Measurements from ENCODE around the gene PDXK.

PDXK gene

DNA sequence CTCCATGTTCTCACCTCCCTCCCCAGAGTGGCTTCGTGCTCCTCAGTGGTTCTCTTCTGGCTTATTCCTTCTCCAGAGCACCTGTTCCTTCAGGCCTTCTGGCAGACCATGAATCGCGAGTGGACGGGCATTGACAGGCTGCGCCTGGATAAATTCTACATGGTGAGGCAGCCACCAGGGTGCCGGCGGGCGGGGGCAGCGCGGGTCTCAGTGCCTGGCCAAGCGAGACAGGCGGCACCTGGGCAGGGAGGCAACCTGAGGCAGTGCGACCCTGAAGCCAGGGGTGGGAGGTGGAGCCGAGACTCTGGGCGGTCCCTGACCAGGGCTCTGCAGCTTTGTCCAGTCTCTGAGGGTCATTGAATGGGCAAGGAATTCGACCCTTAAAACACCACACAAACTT, 74.3 kb downstream of the PDXK start:
- no peak for DNase-seq (ENCODE audit: low read depth)
- no peak overlapping the region for H3K4me3 ChIP-seq (ENCODE audit: low read length)
- TF ChIP-seq, protein P1, sequence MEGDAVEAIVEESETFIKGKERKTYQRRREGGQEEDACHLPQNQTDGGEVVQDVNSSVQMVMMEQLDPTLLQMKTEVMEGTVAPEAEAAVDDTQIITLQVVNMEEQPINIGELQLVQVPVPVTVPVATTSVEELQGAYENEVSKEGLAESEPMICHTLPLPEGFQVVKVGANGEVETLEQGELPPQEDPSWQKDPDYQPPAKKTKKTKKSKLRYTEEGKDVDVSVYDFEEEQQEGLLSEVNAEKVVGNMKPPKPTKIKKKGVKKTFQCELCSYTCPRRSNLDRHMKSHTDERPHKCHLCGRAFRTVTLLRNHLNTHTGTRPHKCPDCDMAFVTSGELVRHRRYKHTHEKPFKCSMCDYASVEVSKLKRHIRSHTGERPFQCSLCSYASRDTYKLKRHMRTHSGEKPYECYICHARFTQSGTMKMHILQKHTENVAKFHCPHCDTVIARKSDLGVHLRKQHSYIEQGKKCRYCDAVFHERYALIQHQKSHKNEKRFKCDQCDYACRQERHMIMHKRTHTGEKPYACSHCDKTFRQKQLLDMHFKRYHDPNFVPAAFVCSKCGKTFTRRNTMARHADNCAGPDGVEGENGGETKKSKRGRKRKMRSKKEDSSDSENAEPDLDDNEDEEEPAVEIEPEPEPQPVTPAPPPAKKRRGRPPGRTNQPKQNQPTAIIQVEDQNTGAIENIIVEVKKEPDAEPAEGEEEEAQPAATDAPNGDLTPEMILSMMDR (IDR thresholded peaks at IDR 0.05; ENCODE audit: insufficient read depth, low read depth, low read length, missing control alignments) = no peak

DNA sequence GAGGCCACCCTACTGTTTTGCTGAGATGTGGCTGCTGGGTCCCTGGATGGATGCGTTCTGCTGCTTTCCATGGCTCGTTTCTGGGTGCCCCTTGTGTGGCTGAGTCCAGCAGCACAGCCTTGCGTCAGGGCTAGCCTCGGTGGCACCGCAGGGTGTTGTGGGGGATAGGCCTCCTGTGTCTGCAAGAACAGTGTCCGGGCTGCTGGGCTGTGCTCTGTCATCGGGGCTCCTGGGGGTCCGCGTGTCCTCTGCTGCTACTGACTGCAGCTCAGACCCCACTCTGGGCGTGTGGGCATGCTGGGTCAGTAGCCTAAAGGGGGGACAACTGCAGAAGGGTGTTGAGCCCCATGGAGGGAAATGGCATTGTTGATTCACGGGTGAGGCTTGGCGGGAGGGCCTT, 75.4 kb downstream of the PDXK start:
- TF ChIP-seq, protein P1 (IDR thresholded peaks at IDR 0.05; ENCODE audit: insufficient read depth, low read depth, low read length, missing control alignments) = no peak
- no peak overlapping the region for H3K4me3 ChIP-seq (ENCODE audit: low read length)
- no peak for DNase-seq (ENCODE audit: low read depth)

DNA sequence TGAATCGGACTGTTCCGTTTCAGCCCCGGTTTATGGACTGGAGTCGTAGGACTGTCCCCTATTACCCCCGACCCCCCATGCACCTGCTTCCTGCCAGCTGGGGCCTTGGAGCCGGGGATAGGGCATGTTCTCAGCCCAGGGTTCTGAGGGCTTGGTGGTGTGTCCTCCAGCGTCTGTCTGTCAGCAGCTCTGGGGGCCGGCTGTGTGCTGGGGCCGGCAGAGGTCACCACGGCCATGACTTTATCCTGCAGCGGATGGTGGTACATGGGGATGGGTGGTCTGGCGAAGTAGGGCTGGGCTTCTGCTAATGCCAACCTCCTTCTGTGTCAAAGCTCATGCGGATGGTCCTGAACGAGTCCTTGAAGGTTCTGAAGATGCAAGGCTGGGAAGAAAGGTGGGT, 75.9 kb downstream of the PDXK start:
- TF ChIP-seq, protein P1 (IDR thresholded peaks at IDR 0.05; ENCODE audit: insufficient read depth, low read depth, low read length, missing control alignments) = no peak
- no peak overlapping the region for H3K4me3 ChIP-seq (ENCODE audit: low read length)
- DNase-seq (ENCODE audit: low read depth) = no peak

DNA sequence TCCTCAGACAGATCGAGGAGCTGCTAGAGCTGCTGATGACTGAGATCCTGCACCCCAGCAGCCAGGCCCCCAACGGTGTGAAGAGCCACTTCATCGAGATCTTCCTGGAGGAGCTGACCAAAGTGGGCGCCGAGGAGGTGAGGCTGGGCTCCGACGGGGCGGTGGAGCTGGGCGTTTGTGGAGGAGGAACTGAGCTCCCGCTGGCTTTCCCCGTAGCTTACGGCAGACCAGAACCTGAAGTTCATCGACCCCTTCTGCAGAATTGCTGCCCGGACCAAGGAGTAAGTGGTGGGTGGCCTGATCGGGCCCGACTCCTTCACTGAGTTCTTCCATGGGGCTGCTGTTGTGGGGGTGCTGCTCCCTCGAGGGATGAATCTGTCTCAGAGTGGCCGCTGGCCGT, 78.5 kb downstream of the PDXK start:
- DNase-seq (ENCODE audit: low read depth) = no peak
- TF ChIP-seq, protein P1 (IDR thresholded peaks at IDR 0.05; ENCODE audit: insufficient read depth, low read depth, low read length, missing control alignments) = no peak
- H3K4me3 ChIP-seq (ENCODE audit: low read length) = no peak overlapping the region

DNA sequence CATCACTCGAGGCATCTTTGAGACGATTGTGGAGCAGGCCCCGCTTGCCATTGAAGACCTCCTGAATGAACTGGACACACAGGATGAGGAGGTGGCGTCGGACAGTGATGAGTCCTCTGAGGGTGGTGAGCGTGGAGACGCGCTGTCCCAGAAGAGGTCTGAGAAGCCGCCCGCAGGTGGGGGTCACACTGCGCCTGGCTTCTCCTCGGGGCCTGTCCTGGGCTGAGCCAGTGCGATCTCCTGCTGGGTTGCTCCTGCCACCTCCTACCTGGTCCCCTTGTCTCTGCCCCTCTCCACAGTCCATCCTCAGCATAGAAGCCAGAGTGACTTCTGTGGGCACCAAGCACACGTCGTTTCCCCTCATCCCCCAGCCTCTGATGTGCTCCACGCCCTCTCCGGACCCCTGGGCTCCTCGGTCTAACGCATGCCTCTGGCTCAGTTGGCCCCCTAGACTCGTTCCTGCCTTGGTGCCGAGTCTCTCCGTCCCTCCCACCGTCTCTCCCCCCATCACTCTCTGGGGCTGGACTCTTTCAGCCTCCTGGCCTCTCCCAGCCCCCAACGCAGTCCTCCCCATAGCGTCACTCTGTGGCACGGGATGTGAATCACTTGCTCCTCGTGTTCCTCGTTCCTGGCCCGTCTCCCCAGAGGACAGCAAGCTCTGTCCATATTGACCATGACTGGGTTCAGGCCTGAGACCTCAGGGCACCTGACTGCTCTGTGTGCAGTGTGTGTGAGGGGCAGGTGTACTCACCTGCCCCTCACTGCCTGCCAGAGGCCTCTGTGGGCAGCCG, 79.2 kb downstream of the PDXK start:
- DNase-seq (ENCODE audit: low read depth) = no peak
- H3K4me3 ChIP-seq (ENCODE audit: low read length) = no peak overlapping the region
- TF ChIP-seq, protein P1 (IDR thresholded peaks at IDR 0.05; ENCODE audit: insufficient read depth, low read depth, low read length, missing control alignments) = no peak

DNA sequence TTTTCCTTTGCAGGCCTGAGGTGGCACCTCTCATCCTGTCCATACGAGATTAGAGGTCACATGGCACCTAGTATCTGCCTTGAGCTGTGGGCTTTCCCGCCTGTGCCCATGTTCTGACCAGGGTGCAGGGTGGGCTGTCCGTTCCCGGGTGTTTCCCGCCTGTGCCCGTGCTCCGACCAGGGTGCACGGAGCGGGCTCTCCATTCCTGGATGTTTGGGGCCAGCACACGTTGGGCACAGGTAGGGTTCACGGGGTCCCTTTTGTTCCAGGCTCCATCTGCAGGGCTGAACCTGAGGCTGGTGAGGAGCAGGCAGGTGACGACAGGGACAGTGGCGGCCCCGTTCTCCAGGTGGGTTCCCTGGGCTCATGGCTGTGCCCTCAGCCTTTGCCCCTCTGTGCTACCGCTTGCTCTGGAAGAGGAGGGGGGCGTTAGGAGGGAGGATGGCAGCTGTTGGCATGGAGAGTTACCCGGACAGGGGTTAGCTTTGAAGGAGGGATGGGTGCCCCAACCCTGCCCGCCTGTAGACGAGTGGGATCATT, 80.4 kb downstream of the PDXK start:
- TF ChIP-seq, protein P1 (IDR thresholded peaks at IDR 0.05; ENCODE audit: insufficient read depth, low read depth, low read length, missing control alignments) = no peak
- DNase-seq (ENCODE audit: low read depth) = no peak
- H3K4me3 ChIP-seq (ENCODE audit: low read length) = no peak overlapping the region

DNA sequence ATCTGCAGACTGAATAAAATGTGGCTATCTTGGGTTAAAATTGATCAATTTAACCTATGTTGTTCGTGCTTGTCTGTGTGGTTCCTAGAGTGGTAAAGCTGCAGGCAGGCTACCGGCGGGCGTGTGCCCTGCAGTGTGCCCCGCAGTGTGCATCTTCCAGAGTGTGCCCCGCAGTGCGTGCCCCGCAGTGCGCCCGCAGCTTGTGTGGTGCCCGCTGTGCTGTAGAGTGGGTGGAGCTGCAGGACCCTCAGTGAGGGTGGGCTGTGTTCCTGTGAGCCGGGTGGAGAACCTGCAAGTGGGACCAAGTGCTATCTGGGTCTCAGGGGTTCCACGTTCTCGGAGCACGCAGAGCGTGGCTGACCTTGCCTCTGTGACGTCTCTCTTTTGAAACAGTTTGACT, 81.2 kb downstream of the PDXK start:
- DNase-seq (ENCODE audit: low read depth) = no peak
- no peak overlapping the region for H3K4me3 ChIP-seq (ENCODE audit: low read length)
- TF ChIP-seq, protein P1 (IDR thresholded peaks at IDR 0.05; ENCODE audit: insufficient read depth, low read depth, low read length, missing control alignments) = no peak
